Hepatocyte (in vitro differentiated cells): ENCODE data around the gene LMNB1. TPM values are rescaled to one million over a fixed set of nuclear protein-coding genes. Genes with fewer than 3 reads are reported as not detected.

Experiments
- DNase-seq: peaks from one replicate; pipeline ENCODE4 v3.0.0-alpha.2; 2016; ENCODE audit warnings: low spot score
- H2AFZ ChIP-seq: fragments of 200-600 bp; sonication (generic); 2 replicates; pipeline ENCODE4 v1.6.0; 2016; ENCODE audit warnings: antibody characterized with exemption, mild to moderate bottlenecking
- H3K27ac ChIP-seq: fragments of 200-600 bp; sonication (generic); 2 replicates; pipeline ENCODE4 v1.5.1; 2016; ENCODE audit warnings: mild to moderate bottlenecking
- H3K27me3 ChIP-seq: fragments of 200-600 bp; sonication (generic); 2 replicates; pipeline ENCODE4 v1.6.1; 2016
- H3K36me3 ChIP-seq: fragments of 200-600 bp; sonication (generic); replicated peaks from 2 replicates; pipeline ENCODE4 v1.5.1; 2016; ENCODE audit warnings: low read depth; ENCODE audit not compliant: insufficient read depth
- H3K4me1 ChIP-seq: fragments of 200-600 bp; sonication (generic); 2 replicates; pipeline ENCODE4 v1.5.1; 2016; ENCODE audit warnings: mild to moderate bottlenecking, moderate library complexity; ENCODE audit not compliant: insufficient read depth
- H3K4me2 ChIP-seq: fragments of 200-600 bp; sonication (generic); 2 replicates; pipeline ENCODE4 v1.6.0; 2016
- H3K4me3 ChIP-seq: fragments of 200-600 bp; sonication (generic); 2 replicates; pipeline ENCODE4 v1.5.1; 2016; ENCODE audit warnings: mild to moderate bottlenecking
- H3K79me2 ChIP-seq: fragments of 200-600 bp; sonication (generic); 2 replicates; pipeline ENCODE4 v1.6.0; 2017; ENCODE audit warnings: mild to moderate bottlenecking
- H3K9me2 ChIP-seq: fragments of 200-600 bp; sonication (generic); replicated peaks from 2 replicates; pipeline ENCODE4 v1.6.0; 2017; ENCODE audit warnings: mild to moderate bottlenecking; ENCODE audit not compliant: insufficient read depth
- H3K9me3 ChIP-seq: fragments of 200-600 bp; sonication (generic); 2 replicates; pipeline ENCODE4 v1.5.1; 2016; ENCODE audit warnings: low read depth, mild to moderate bottlenecking
- H4K20me1 ChIP-seq: fragments of 200-600 bp; sonication (generic); 2 replicates; pipeline ENCODE4 v1.6.0; 2016; ENCODE audit warnings: mild to moderate bottlenecking; ENCODE audit not compliant: insufficient read depth, poor library complexity, severe bottlenecking
- EZH2 ChIP-seq: fragments of 200-600 bp; sonication (generic); IDR thresholded peaks from 2 replicates; pipeline ENCODE4 v1.6.1; 2016; ENCODE audit warnings: antibody characterized with exemption, mild to moderate bottlenecking, borderline replicate concordance
- EZH2phosphoT487 ChIP-seq: fragments of 200-600 bp; sonication (generic); IDR thresholded peaks from one replicate; pipeline ENCODE4 v1.6.1; 2018; ENCODE audit warnings: antibody characterized with exemption, mild to moderate bottlenecking, low read depth, moderate library complexity; ENCODE audit not compliant: unreplicated experiment, severe bottlenecking
- WGBS: methylation state at CpG from one replicate; pipeline ENCODE4 v1.1.6; 2016; ENCODE audit warnings: low lambda C conversion rate; ENCODE audit errors: missing lambda C conversion rate; 5-methylcytosine and 5-hydroxymethylcytosine counted together
- polyA plus RNA-seq: library from polyadenylated mRNA; unstranded; fragments of >200 nt; fragmentation: Nextera tagmentation; extraction: Ambion mirVana; gene quantifications from 2 replicates; pipeline ENCODE4 v1.2.1, GENCODE V29; 2016
- total RNA-seq: library from RNA; depleted of rRNA; stranded (reverse); fragments of >200 nt; gene quantifications from 2 replicates; pipeline ENCODE4 v1.2.3, GENCODE V29; 2014
- TF ChIP-seq, protein P1 (sequence below): fragments of 200-600 bp; sonication (generic); IDR thresholded peaks from 2 replicates; pipeline ENCODE4 v1.5.1; 2016; ENCODE audit warnings: antibody characterized with exemption, mild to moderate bottlenecking; ENCODE audit not compliant: poor library complexity

LMNB1 gene
- total and polyA plus RNA-seq, 2 experiments from 2014 or later, result 12.9 to 30.8 TPM

DNA sequence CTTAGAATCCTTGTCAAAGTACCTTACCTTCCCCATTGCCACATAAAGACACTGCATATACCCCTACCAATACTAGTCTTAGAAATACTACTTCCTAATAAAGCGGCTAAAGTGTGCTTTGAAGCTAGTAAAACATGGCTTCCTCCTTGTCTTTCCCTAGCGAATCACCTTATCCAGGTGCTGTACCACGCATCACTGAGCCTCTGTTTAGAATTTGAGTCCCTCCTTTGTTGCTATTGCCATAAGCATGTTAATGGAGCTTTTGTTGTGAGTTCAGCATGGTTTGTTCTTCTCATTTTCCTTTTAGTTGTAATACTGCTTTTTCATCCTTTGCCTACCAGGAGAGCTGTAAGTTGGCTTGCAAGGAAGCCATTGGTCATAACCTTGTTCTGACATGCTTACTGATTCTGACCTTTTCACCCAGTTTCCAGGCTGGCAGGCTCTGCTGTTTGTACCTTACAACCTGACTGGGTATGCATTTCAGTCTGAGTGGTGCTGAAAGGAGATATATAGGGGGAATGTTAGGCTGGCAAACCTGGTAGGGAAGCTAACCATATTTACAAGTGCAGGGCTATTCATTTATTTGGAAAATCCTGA is 49.8 kb downstream of the LMNB1 start:
- 97% methylated on average over 3 of the region's 3 CpGs for WGBS
- TF ChIP-seq, protein P1, sequence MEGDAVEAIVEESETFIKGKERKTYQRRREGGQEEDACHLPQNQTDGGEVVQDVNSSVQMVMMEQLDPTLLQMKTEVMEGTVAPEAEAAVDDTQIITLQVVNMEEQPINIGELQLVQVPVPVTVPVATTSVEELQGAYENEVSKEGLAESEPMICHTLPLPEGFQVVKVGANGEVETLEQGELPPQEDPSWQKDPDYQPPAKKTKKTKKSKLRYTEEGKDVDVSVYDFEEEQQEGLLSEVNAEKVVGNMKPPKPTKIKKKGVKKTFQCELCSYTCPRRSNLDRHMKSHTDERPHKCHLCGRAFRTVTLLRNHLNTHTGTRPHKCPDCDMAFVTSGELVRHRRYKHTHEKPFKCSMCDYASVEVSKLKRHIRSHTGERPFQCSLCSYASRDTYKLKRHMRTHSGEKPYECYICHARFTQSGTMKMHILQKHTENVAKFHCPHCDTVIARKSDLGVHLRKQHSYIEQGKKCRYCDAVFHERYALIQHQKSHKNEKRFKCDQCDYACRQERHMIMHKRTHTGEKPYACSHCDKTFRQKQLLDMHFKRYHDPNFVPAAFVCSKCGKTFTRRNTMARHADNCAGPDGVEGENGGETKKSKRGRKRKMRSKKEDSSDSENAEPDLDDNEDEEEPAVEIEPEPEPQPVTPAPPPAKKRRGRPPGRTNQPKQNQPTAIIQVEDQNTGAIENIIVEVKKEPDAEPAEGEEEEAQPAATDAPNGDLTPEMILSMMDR, result no peak
- no peak for TF ChIP-seq EZH2phosphoT487
- no peak for TF ChIP-seq EZH2

DNA sequence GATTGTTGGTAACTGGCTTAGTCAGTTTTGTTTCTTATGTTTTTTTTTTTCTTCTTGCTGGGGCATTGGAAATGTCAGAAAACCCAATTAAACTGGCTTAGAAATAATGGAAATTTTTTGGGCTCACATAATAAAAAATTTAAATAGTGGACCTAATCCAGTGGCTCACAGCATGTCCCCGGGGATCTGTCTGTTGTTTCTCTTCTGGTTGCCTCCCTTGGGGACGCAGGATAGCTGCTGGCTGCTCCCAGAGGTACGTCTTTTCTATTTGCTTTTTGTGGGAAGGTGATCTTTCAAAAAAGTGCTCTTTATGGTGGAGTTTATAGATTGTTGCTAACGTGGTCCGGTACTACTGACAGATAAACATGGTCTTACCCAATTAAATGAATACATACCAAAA is 52.2 kb downstream of the LMNB1 start:
- TF ChIP-seq, protein P1, result no peak
- TF ChIP-seq EZH2 (no peak), EZH2phosphoT487 (no peak)
- no peaks in the 10 kb centered on the region for H3K79me2 ChIP-seq
- no peaks in the 10 kb centered on the region for H4K20me1 ChIP-seq
- H3K4me1 ChIP-seq, result no peaks in the 10 kb centered on the region
- no peak overlapping the region for H3K4me3 ChIP-seq
- no peaks in the 10 kb centered on the region for H3K27me3 ChIP-seq
- H2AFZ ChIP-seq, result no peak overlapping the region
- WGBS, result 89% methylated on average over 5 of the region's 5 CpGs
- no peak overlapping the region for H3K4me2 ChIP-seq
- DNase-seq, result no peak
- no peak overlapping the region for H3K27ac ChIP-seq
- H3K9me3 ChIP-seq, result no peaks in the 10 kb centered on the region
- H3K36me3 ChIP-seq, result no peaks in the 10 kb centered on the region
- no peaks in the 10 kb centered on the region for H3K9me2 ChIP-seq

More for the DNA sequence above, 49.8 kb downstream of the LMNB1 start:
- no peaks in the 10 kb centered on the region for H3K4me1 ChIP-seq
- no peaks in the 10 kb centered on the region for H3K9me3 ChIP-seq
- no peaks in the 10 kb centered on the region for H3K9me2 ChIP-seq
- H3K4me3 ChIP-seq, result no peak overlapping the region
- H4K20me1 ChIP-seq, result no peaks in the 10 kb centered on the region
- no peaks in the 10 kb centered on the region for H3K27me3 ChIP-seq
- no peaks in the 10 kb centered on the region for H3K36me3 ChIP-seq
- H3K27ac ChIP-seq, result no peak overlapping the region
- H2AFZ ChIP-seq, result no peak overlapping the region
- DNase-seq, result no peak
- no peak overlapping the region for H3K4me2 ChIP-seq
- H3K79me2 ChIP-seq, result no peaks in the 10 kb centered on the region

DNA sequence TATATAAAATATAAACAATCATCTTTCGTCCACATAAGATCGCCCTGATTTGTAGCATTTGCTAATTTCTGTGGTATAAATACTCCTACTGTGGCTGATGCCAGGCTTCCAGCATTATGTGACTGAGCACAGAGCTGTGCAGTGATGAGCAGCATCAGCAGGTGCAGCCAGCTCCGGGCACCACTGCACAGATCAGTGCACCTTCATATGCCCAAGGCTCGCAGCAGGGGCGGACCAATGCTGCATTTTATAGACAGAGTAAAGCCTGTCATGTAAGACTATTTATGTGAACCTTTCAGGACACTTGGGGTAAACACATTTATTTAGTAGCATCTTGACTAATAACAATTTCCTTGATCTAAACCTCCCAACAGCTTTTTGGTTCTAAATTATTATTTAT is 53.1 kb downstream of the LMNB1 start:
- WGBS, result 99% methylated on average over 5 of the region's 5 CpGs

More for the DNA sequence above, 53.1 kb downstream of the LMNB1 start:
- Histone ChIP-seq H3K9me3 (no peaks in the 10 kb centered on the region), H3K36me3 (no peaks in the 10 kb centered on the region), H2AFZ (no peak overlapping the region), H3K4me1 (no peaks in the 10 kb centered on the region), H3K27me3 (no peaks in the 10 kb centered on the region), H3K4me3 (no peak overlapping the region), H3K79me2 (no peaks in the 10 kb centered on the region), H3K27ac (no peak overlapping the region), H3K4me2 (no peak overlapping the region), H4K20me1 (no peaks in the 10 kb centered on the region), H3K9me2 (no peaks in the 10 kb centered on the region)
- DNase-seq, result no peak
- TF ChIP-seq, protein P1, result no peak
- TF ChIP-seq EZH2phosphoT487, result no peak
- TF ChIP-seq EZH2, result no peak
